Smooth muscle cell (in vitro differentiated cells): ENCODE results near the gene NLRP3. TPM values are rescaled to one million over a fixed set of nuclear protein-coding genes. Genes with fewer than 3 reads are reported as not detected.
"Not testable (repeated sequence)": the region's sequence is repeated elsewhere in the genome, so short reads cannot be mapped to it uniquely, and the experiment has no call there.

Experiments
- DNase-seq: peaks from one replicate; lab custom pipeline; 2025; ENCODE audit not compliant: unreplicated experiment; lab: John Stamatoyannopoulos, UW
- H2AFZ ChIP-seq: fragments of 200-600 bp; sonication (generic); 2 replicates; pipeline ENCODE4 v1.6.0; 2016; ENCODE audit warnings: antibody characterized with exemption, low read depth, mild to moderate bottlenecking
- H3F3A ChIP-seq: fragments of 200-600 bp; sonication (generic); 2 replicates; pipeline ENCODE4 v1.6.0; 2017; ENCODE audit warnings: antibody characterized with exemption, low read depth
- H3K27ac ChIP-seq: fragments of 200-600 bp; sonication (generic); 2 replicates; pipeline ENCODE4 v1.5.1; 2016; ENCODE audit warnings: low read depth, mild to moderate bottlenecking
- H3K27me3 ChIP-seq: fragments of 200-600 bp; sonication (generic); 2 replicates; pipeline ENCODE4 v1.6.1; 2016; ENCODE audit warnings: low read depth, mild to moderate bottlenecking
- H3K36me3 ChIP-seq: fragments of 200-600 bp; sonication (generic); 2 replicates; pipeline ENCODE4 v1.5.1; 2016; ENCODE audit warnings: low read depth
- H3K4me1 ChIP-seq: fragments of 200-600 bp; sonication (generic); 2 replicates; pipeline ENCODE4 v1.5.1; 2016; ENCODE audit warnings: low read depth
- H3K4me2 ChIP-seq: fragments of 200-600 bp; sonication (generic); 2 replicates; pipeline ENCODE4 v1.6.0; 2016; ENCODE audit warnings: mild to moderate bottlenecking
- H3K4me3 ChIP-seq: fragments of 200-600 bp; sonication (generic); 2 replicates; pipeline ENCODE4 v1.5.1; 2016; ENCODE audit warnings: mild to moderate bottlenecking
- H3K79me2 ChIP-seq: fragments of 200-600 bp; sonication (generic); 2 replicates; pipeline ENCODE4 v1.6.0; 2016; ENCODE audit warnings: low read depth, mild to moderate bottlenecking
- H3K9ac ChIP-seq: fragments of 200-600 bp; sonication (generic); 2 replicates; pipeline ENCODE4 v1.6.0; 2016; ENCODE audit warnings: low read depth
- H3K9me3 ChIP-seq: fragments of 200-600 bp; sonication (generic); replicated peaks from 2 replicates; pipeline ENCODE4 v1.5.1; 2016; ENCODE audit warnings: low read depth
- H4K20me1 ChIP-seq: fragments of 200-600 bp; sonication (generic); 2 replicates; pipeline ENCODE4 v1.6.0; 2016; ENCODE audit warnings: low read depth
- CTCF ChIP-seq: fragments of 200-600 bp; sonication (generic); IDR thresholded peaks from 2 replicates; pipeline ENCODE4 v1.5.1; 2017; ENCODE audit warnings: borderline replicate concordance, mild to moderate bottlenecking, antibody characterized with exemption; ENCODE audit not compliant: insufficient read depth, poor library complexity, severe bottlenecking
- WGBS: methylation state at CpG from one replicate; pipeline ENCODE4 v1.1.7; 2016; ENCODE audit warnings: low lambda C conversion rate; 5-methylcytosine and 5-hydroxymethylcytosine counted together
- polyA plus RNA-seq: library from polyadenylated mRNA; unstranded; fragments of >200 nt; fragmentation: Nextera tagmentation; extraction: Ambion mirVana; gene quantifications from 2 replicates; pipeline ENCODE4 v1.2.1, GENCODE V29; 2016
- total RNA-seq: library from RNA; depleted of rRNA; stranded (reverse); fragments of >200 nt; gene quantifications from 2 replicates; pipeline ENCODE4 v1.2.3, GENCODE V29; 2014

The NLRP3 gene
- total and polyA plus RNA-seq, 2 experiments from 2014 or later, result 0.58 to 1.4 TPM

DNA sequence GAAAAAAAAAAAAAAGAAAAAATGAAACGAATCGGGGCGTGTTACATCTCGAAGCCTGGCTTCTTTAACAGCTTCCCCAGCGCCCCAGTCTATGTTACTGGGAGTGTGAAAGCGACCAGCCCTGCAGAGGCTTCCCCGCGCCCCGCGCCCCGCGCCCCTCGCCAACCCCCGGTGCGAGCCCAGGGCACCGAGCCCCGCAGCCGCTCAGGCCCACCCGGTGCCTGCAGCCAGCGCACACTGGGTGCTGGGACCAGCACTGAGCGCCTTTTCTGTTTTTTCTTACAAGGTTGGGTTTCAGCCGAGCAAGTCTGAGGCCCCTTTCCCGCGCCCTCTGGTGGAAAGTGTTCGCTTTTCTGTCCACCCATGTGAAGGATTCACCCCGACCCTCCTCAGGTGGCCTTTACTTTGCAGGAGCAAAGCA is 42.2 kb upstream of the NLRP3 start:
- Histone ChIP-seq H3K27ac (no peak overlapping the region), H3K9me3 (no peaks in the 10 kb centered on the region), H3K9ac (no peak overlapping the region), H3K36me3 (no peaks in the 10 kb centered on the region), H3K4me3 (peak overlapping the region; percentile 33), H2AFZ (no peak overlapping the region), H4K20me1 (no peaks in the 10 kb centered on the region), H3F3A (peaks cover 35% of the 10 kb centered on the region), H3K79me2 (no peaks in the 10 kb centered on the region), H3K27me3 (no peaks in the 10 kb centered on the region), H3K4me2 (peak overlapping the region; percentile 81), H3K4me1 (peaks cover 17% of the 10 kb centered on the region)
- DNase-seq, result no peak
- WGBS, result 39% methylated on average over 24 of the region's 26 CpGs
- TF ChIP-seq CTCF, result peak; percentile 44

GRCh38 chr1:247374651-247375334 is 41.2 kb upstream of the NLRP3 start:
- not testable (repeated sequence) for DNase-seq, H3K27me3 ChIP-seq, H3K9ac ChIP-seq, H3K36me3 ChIP-seq, H3K79me2 ChIP-seq, H4K20me1 ChIP-seq, H2AFZ ChIP-seq, H3K9me3 ChIP-seq, H3K4me3 ChIP-seq
- Histone ChIP-seq H3K27ac (peak overlapping the region; percentile 16), H3K4me2 (peak overlapping the region; percentile 47), H3K4me1 (peaks cover 17% of the 10 kb centered on the region), H3F3A (peaks cover 35% of the 10 kb centered on the region)
- 48% methylated on average over 8 of the region's 8 CpGs for WGBS

DNA sequence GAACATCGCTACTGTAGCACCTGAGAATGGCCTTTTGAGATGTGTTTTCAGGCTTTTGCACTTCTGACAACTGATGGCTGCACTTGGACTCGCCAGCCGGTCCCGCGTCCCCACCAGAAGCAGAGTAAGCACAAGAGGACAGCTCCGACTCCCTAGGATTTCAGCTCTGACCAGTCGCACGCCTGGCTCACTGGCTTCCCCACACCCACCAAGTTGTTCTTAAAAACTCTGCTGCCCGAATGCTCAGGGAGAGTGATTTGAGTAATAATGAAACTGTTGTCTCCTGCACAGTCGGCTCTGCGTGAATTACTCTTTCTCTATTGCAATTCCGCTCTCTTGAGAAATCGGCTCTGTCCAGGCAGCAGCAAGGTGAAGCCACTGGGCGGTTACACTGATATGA is 40.2 kb upstream of the NLRP3 start:
- Histone ChIP-seq H3K79me2 (no peaks in the 10 kb centered on the region), H3K9ac (no peak overlapping the region), H3K27ac (no peak overlapping the region), H3K4me3 (no peak overlapping the region), H3K4me2 (peak overlapping the region; percentile 47), H2AFZ (no peak overlapping the region), H3K36me3 (no peaks in the 10 kb centered on the region), H3K9me3 (no peaks in the 10 kb centered on the region), H3K4me1 (peaks cover 11% of the 10 kb centered on the region), H3K27me3 (no peaks in the 10 kb centered on the region), H4K20me1 (no peaks in the 10 kb centered on the region), H3F3A (peaks cover 30% of the 10 kb centered on the region)
- WGBS, result 61% methylated on average over 14 of the region's 14 CpGs
- TF ChIP-seq CTCF, result no peak
- no peak for DNase-seq

- TF ChIP-seq CTCF, result no peak
- no peaks in the 10 kb centered on the region for H3K27me3 ChIP-seq
- no peaks in the 10 kb centered on the region for H3K79me2 ChIP-seq
- H4K20me1 ChIP-seq, result no peaks in the 10 kb centered on the region
- WGBS, result 29% methylated on average over 7 of the region's 7 CpGs
- no peak overlapping the region for H2AFZ ChIP-seq
- no peaks in the 10 kb centered on the region for H3K36me3 ChIP-seq
- no peak overlapping the region for H3K9ac ChIP-seq
- H3K4me1 ChIP-seq, result peaks cover 11% of the 10 kb centered on the region
- H3K9me3 ChIP-seq, result no peaks in the 10 kb centered on the region
- peaks cover 26% of the 10 kb centered on the region for H3F3A ChIP-seq
- DNase-seq, result no peak
- H3K4me2 ChIP-seq, result no peak overlapping the region
- no peak overlapping the region for H3K27ac ChIP-seq
- H3K4me3 ChIP-seq, result no peak overlapping the region
These were observed 39.3 kb upstream of the NLRP3 start for GRCh38 chr1:247376659-247377058.

DNA sequence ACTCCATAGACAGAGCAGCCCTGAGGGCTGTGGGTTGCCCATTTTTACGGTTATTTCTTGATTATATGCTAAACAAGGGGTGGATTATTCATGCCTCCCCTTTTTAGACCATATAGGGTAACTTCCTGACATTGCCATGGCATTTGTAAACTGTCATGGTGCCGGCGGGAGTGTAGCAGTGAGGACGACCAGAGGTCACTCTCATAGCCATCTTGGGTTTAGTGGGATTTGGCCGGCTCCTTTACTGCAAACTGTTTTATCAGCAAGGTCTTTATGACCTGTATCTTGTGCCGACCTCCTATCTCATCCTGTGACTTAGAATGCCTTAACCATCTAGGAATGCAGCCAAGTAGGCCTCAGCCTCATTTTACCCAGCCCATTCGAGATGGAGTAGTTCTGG is 38.3 kb upstream of the NLRP3 start:
- H3K27me3 ChIP-seq, H3K27ac ChIP-seq, H3K36me3 ChIP-seq: not testable (repeated sequence)

More for the DNA sequence above, 38.3 kb upstream of the NLRP3 start:
- H2AFZ ChIP-seq, H3K4me2 ChIP-seq, H3K4me3 ChIP-seq, H3K9me3 ChIP-seq, H4K20me1 ChIP-seq, H3K9ac ChIP-seq, DNase-seq, H3K79me2 ChIP-seq: not testable (repeated sequence)
- Histone ChIP-seq H3F3A (peaks cover 18% of the 10 kb centered on the region), H3K4me1 (peaks cover 11% of the 10 kb centered on the region)
- 27% methylated on average over 7 of the region's 7 CpGs for WGBS
